Thymus (tissue), 11 donors: ENCODE measurements around the gene ZNF318. TPM values are rescaled to one million over a fixed set of nuclear protein-coding genes. Genes with fewer than 3 reads are reported as not detected.
"Not testable (repeated sequence)": the region's sequence is repeated elsewhere in the genome, so short reads cannot be mapped to it uniquely, and the experiment has no call there.

ENCODE experiments used
- DNase-seq, 9 donors: peaks; one replicate each; pipeline ENCODE4 v3.0.0-alpha.2; 2013; ENCODE audit warnings: low spot score in 9 of 9, low read depth in 6 of 9, missing footprints in 1 of 9
- H3K27ac ChIP-seq, 2 donors: one replicate each; pipeline ENCODE4 v1.5.1; 2013; ENCODE audit warnings: control low read depth in 1 of 2, low read depth in 1 of 2, low read length in 1 of 2, mild to moderate bottlenecking in 1 of 2, moderate library complexity in 1 of 2
- H3K27me3 ChIP-seq, 2 donors: one replicate each; pipeline ENCODE4 v1.5.1; 2013; ENCODE audit warnings: low read length in 1 of 2; ENCODE audit not compliant: control insufficient read depth in 2 of 2, insufficient read depth in 1 of 2
- H3K36me3 ChIP-seq, 2 donors: one replicate each; pipeline ENCODE4 v1.5.1; 2013; ENCODE audit warnings: low read length in 1 of 2, mild to moderate bottlenecking in 1 of 2, moderate library complexity in 1 of 2; ENCODE audit not compliant: control insufficient read depth in 2 of 2, insufficient read depth in 2 of 2
- H3K4me1 ChIP-seq, 2 donors: one replicate each; pipeline ENCODE4 v1.5.1; 2013; ENCODE audit warnings: low read length in 2 of 2; ENCODE audit not compliant: control insufficient read depth in 2 of 2, insufficient read depth in 2 of 2
- H3K4me3 ChIP-seq, 2 donors: one replicate each; pipeline ENCODE4 v1.5.1; 2013; ENCODE audit warnings: low read length in 2 of 2, control low read depth in 1 of 2, mild to moderate bottlenecking in 1 of 2
- H3K9me3 ChIP-seq, 2 donors: one replicate each; pipeline ENCODE4 v1.5.1; 2013; ENCODE audit warnings: low read length in 1 of 2, mild to moderate bottlenecking in 1 of 2; ENCODE audit not compliant: control insufficient read depth in 2 of 2, insufficient read depth in 1 of 2
- WGBS: extraction: QIAGEN DNeasy Blood & Tissue Kit; methylation state at CpG from one replicate; pipeline ENCODE4 v1.1.7; 2013; 5-methylcytosine and 5-hydroxymethylcytosine counted together
- polyA plus RNA-seq: library from polyadenylated mRNA; stranded (reverse); fragments of 200-250 nt; gene quantifications from one replicate; pipeline ENCODE4 v1.2.3, GENCODE V29; 2013
- total RNA-seq: library from RNA; stranded (reverse); fragments of 120-200 nt; gene quantifications from one replicate; pipeline ENCODE4 v1.2.4, GENCODE V29; 2013
- donor health status: healthy.

ZNF318 gene
- total and polyA plus RNA-seq, 2 donors = 8.0 to 9.2 TPM

GRCh38 chr6:43303751-43304331 lies 65.6 kb downstream of the ZNF318 start:
- Histone ChIP-seq H3K36me3 (no peaks in the 10 kb centered on the region), H3K4me1 (peaks cover 0 to 4% of the 10 kb centered on the region in 2 donors), H3K27me3 (peaks cover 0 to 50% of the 10 kb centered on the region in 2 donors), H3K4me3 (no peak overlapping the region), H3K27ac (no peak overlapping the region), H3K9me3 (peaks cover 0 to 5% of the 10 kb centered on the region in 2 donors)
- 95% methylated on average over 8 of the region's 8 CpGs for WGBS
- no peak for DNase-seq

- not testable (repeated sequence) for DNase-seq, H3K36me3 ChIP-seq, H3K4me1 ChIP-seq, H3K9me3 ChIP-seq, H3K4me3 ChIP-seq, H3K27ac ChIP-seq
- H3K27me3 ChIP-seq = peaks cover 0 to 49% of the 10 kb centered on the region in 2 donors
- WGBS = 97% methylated on average over 11 of the region's 11 CpGs
Observed at GRCh38 chr6:43303006-43303405, 66.4 kb downstream of the ZNF318 start.

GRCh38 chr6:43302126-43302525 lies 67.3 kb downstream of the ZNF318 start:
- Histone ChIP-seq H3K36me3 (no peaks in the 10 kb centered on the region), H3K4me1 (no peaks in the 10 kb centered on the region), H3K27ac (no peak overlapping the region), H3K4me3 (no peak overlapping the region), H3K27me3 (peaks cover 0 to 45% of the 10 kb centered on the region in 2 donors), H3K9me3 (no peaks in the 10 kb centered on the region)
- DNase-seq = no peak
- 92% methylated on average over 19 of the region's 19 CpGs for WGBS

GRCh38 chr6:43301081-43301870 lies 68.2 kb downstream of the ZNF318 start:
- WGBS = 93% methylated on average over 15 of the region's 15 CpGs
- Histone ChIP-seq H3K27ac (no peak overlapping the region), H3K4me3 (no peak overlapping the region), H3K27me3 (peaks cover 0 to 46% of the 10 kb centered on the region in 2 donors), H3K4me1 (no peaks in the 10 kb centered on the region), H3K36me3 (no peaks in the 10 kb centered on the region), H3K9me3 (no peaks in the 10 kb centered on the region)
- no peak for DNase-seq

- Histone ChIP-seq H3K4me3 (no peak overlapping the region), H3K27me3 (peaks cover 0 to 47% of the 10 kb centered on the region in 2 donors), H3K27ac (no peak overlapping the region), H3K36me3 (no peaks in the 10 kb centered on the region), H3K4me1 (no peaks in the 10 kb centered on the region), H3K9me3 (no peaks in the 10 kb centered on the region)
- DNase-seq = no peak
- 93% methylated on average over 18 of the region's 18 CpGs for WGBS
Observed at GRCh38 chr6:43299338-43300293, 69.8 kb downstream of the ZNF318 start.

DNA sequence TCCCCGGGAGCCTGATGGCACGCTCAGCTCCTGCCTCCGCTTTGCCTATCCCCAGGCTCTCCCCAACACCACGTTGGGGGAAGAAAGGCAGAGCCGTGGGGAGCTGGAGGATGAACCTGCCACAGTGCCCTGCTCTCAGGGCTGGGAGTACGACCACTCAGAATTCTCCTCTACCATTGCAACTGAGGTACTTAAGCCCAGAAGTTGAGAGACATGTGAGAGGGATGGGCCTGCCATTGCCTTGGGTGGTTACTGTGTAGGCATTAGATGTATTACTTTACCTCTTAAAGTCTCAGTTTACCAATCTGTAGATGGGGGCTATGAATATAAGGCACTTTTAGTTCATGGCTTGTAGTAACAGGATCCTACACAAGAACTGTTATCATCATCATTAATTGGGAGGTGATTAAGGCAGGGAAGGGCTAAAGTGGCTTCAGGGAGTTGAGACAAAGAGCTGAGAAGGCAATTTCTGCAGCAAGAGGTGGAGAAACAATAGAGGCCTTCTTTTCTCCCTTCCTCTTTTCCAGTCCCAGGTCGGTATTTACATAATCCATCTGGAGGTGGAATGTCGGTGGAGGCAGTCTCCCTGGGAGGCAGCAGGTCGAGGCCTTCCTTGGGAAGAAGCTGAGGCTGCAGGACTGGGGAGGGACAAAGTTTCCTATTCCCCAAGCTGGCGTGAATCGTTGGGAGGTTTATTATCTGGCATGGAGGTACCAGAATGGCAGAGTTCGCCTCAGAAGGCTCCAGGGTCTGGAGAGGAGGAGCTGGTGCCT lies 70.7 kb downstream of the ZNF318 start:
- no peak for DNase-seq
- no peak overlapping the region for H3K27ac ChIP-seq
- WGBS = 86% methylated on average over 12 of the region's 12 CpGs
- no peaks in the 10 kb centered on the region for H3K36me3 ChIP-seq
- H3K27me3 ChIP-seq = peaks cover 0 to 47% of the 10 kb centered on the region in 2 donors
- H3K9me3 ChIP-seq = no peaks in the 10 kb centered on the region
- no peak overlapping the region for H3K4me3 ChIP-seq
- H3K4me1 ChIP-seq = no peaks in the 10 kb centered on the region

- H3K4me1 ChIP-seq = no peaks in the 10 kb centered on the region
- WGBS = 82% methylated on average over 10 of the region's 10 CpGs
- H3K27me3 ChIP-seq = peaks cover 0 to 47% of the 10 kb centered on the region in 2 donors
- no peak within 1 kb of the TSS for H3K27ac ChIP-seq
- H3K9me3 ChIP-seq = no peaks in the 10 kb centered on the region
- no peaks in the 10 kb centered on the region for H3K36me3 ChIP-seq
- H3K4me3 ChIP-seq = no peak within 1 kb of the TSS
- no peak for DNase-seq
Observed at GRCh38 chr6:43297644-43298564, 71.5 kb downstream of the ZNF318 start, which contains the start of gene SLC22A7. Gene SLC22A7 (plus strand): TSS chr6:43298260. CDS start chr6:43298359, 99 bp downstream.
